Fibroblast of upper back skin (primary cell): ENCODE measurements around the gene DEAF1.

Experiments
- DNase-seq: peaks from one replicate; pipeline ENCODE4 v3.0.0-alpha.2; 2013

Gene DEAF1

GRCh38 chr11:721247-721740 lies 26.3 kb upstream of the DEAF1 start:
- no peak for DNase-seq

- DNase-seq, result no peak
Measured at GRCh38 chr11:720642-721246, 25.7 kb upstream of the DEAF1 start.

DNA sequence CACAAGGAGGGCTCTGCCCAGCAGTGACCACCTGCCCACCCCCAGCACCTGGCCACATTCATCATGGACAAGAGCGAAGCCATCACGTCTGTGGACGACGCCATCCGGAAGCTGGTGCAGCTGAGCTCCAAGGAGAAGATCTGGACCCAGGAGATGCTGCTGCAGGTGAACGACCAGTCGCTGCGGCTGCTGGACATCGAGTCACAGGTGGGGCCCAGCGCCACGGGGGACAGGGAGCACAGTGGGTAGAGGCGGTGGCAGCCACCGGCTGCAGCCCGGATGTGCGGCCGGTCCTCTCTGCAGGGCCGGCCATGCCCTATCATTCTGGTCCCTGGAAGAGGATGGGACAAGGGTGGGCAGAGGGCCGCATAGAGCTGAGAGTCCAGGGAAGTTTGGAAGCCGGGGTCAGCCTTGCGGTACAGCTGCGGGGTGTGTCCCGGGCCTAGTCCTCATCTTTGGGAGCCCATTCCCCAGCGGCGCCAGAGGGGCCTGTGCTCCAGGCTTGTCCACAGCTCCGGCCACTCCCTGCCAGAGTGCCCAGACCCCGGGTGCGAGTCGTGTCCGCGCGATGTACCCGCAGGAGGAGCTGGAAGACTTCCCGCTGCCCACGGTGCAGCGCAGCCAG lies 25.1 kb upstream of the DEAF1 start:
- no peak for DNase-seq

DNA sequence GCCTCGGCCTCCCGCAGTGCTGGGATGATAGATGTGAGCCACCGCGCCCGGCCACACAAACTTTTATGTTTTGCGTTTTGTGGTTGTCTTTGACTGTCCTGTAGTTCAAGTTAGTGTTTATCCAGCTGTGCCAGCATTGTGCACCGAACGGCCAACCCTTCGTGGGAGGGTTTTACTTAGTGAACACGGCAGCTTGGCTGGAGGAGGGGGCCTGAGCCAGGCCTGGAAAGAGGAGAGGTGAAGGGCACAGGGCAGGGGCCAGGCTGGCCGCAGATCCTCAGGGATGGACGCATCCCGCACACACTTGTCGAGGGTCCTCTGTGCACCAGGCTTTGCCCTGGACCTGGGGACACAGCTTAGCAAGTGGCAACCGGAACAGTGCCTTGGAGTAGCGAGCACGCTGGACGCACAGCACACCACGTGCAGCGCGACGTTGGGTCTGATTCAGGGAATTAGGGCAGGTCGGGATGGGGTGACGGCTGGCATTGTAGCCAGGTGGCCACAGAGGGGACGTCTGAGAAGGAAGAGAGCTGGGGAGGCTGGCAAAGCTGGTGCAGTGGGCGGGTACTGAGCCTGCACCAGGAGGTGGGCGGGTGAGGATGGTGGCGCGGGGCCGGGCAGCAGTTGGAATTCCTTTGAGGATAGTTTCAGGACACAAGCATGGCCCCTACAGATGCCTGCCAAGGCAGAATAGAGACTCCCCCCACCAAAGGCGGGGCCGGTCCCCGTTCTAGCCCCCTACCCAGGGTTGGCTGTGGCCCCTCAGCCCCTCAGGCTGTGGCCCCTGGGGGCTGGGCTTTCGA lies 24.4 kb upstream of the DEAF1 start:
- DNase-seq, result no peak

GRCh38 chr11:714436-714835 lies 19.4 kb upstream of the DEAF1 start:
- DNase-seq, result no peak

- DNase-seq, result no peak
Measured at GRCh38 chr11:709109-709997, 14.3 kb upstream of the DEAF1 start.

DNA sequence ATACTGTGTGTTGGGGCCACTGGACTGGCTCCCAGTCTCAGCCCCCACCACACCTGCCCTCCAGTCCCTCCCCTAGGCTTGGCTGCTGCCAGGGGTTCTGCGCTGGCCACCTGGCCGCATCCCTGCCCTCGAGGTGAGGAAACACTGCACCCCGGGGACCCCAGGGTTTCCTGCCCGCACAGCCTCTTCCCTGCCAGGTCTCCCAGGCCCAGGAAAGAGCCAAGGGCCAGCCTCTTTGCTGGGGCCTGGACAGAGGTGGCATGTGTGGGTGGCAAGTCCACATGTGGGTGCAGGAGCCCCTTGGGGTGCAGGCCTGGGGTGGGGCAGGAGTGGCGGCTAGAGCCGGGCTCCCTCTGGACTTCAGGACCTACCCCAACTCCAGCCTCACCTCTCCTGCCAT lies 13.5 kb upstream of the DEAF1 start:
- no peak for DNase-seq

DNA sequence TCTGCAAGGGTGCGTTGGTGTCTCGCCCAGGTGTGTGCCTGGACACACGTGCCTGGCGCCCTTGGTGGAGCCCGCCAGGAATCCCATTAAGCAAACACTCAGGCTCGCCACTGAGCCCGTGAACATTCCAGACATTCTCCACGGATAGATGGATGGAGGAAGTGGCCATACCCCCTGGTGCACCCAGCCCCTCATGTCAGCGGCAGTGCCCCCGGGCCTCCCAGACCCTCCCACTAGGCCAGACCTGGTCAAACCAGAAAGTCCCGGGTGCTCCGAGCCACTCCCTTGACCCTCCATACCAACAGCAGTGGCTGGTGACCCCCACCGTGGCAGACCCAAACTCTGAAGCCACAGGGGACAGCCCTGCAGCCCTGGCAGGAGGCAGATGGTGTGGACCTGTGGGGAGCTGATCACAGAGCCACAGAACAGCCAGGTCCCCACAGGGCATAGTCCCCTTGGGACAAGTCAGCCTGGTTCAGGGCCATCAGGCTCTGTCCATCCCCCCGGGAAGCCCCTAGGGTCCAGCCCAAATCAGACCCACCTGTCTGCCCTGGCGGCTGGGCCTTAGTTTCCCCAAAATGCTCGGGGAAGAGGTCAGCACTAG lies 12.9 kb upstream of the DEAF1 start:
- DNase-seq, result peak; percentile 29

GRCh38 chr11:706957-707816 lies 12.2 kb upstream of the DEAF1 start:
- DNase-seq, result peak; percentile 26

DNA sequence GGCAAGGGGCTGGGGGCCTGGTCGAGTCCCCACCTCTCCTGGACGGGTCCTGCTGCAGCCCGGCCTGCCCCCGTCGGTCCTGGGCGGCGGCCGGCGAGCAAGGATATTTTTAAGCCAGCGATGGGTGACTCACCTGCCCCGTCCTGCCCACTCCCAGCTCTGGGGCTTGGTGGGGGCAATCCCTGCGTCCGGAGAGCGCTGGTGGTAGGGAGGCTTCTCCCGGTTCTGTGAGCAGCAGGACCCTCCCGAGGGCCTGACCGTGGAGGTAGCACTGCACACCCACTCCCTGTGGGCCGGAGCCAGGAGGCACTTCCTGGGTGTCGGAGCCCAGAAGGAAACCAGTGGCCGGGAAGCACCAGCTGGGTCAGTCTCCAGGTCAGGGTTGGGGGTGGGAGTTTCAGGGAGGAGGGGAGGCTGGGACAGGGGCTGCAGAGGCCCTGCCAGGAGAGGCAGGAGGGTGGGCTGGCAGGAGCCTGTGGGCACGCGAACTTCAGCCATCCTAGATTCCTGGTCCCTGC lies 11.5 kb upstream of the DEAF1 start:
- DNase-seq, result peak; percentile 29

- DNase-seq, result no peak
Measured at GRCh38 chr11:705646-706438, 10.8 kb upstream of the DEAF1 start, which contains the start of gene EPS8L2. TSS of gene EPS8L2 (plus strand) at chr11:706231. CDS start at chr11:709408, 3,177 bp downstream.

DNA sequence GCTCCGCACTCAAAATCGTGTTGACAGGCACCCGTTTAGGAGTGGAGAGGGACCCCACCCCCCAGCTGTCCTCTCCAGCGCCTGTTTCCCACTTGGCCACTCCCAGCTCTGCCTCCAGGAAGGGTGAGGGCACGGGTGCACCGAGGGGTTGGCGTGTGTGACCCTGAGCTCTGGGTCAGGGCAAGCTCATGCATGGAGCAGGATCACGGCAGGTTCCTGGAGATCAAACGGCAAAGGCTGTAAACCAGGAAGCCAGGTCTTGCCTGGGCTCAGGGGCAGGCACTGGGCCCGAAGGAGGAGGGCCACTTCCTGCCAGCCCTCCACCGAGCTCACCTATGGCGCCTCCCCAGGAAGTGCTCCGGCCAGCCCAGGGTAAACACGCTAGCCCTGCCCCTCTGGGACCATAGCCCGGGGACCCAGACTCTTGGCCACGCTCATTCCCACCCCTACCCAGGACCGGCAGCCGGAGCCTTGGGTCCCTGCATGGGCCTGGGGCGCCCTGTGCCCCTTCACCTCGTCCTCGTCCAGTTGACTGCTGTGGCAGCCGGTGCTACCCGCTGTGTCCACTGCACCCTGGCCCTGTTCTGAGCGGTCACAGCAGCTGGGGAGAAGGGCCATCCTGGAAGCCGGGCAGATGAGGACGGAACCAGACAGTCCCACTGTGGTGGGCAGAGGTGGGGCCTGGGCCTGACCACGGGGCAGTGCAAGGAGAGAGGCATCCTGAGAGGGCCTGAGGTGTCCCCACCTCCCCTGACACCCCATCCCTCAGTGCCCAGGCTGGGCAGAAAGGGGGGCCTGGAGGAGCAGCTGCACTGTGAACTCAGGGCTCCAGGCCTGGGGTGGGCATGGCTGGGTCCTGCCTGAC lies 10.0 kb upstream of the DEAF1 start:
- no peak for DNase-seq

DNA sequence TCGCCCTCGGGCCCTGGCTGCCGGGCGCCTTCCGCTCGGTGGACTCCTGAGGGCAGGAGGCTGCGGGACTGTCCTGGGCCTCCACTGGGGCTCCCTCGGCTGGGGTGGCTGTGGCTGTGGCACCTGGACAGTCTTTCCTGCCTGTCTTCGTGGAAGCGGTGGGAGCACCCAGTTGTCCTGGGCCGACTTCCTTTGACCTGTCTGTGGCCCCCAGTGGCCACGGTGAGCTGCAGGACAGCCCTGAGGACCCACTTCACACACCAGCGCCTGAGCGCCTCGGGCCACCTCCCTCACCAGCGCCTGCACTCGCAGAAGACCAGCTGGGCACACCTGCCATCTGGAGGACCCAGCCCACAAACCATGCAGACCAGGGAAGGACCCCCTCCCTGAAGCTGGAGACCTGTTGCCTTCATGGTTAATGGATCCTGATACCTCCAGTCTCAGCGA lies 9.2 kb upstream of the DEAF1 start:
- DNase-seq, result no peak

DNA sequence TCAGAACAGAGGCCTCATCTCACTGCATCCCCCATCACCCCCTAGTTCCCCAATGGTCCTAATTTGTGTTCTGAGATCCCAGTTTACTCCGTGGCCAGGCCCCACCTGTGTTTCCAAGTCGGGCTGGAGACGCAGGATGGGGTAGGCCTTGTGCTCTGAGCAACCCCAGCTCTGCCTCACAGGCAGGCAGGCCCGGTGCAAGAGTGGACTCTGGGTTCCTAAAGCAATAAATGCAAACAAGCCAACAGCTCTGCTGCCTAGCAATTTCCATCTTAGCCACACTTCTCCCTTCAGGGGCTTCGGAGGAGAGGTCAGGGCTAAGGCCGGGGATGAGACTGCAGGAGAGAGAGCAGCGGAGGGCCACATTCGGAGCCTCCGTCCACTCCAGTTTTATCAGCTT lies 8.5 kb upstream of the DEAF1 start:
- DNase-seq, result no peak

GRCh38 chr11:702462-703461 lies 7.7 kb upstream of the DEAF1 start:
- no peak for DNase-seq

DNA sequence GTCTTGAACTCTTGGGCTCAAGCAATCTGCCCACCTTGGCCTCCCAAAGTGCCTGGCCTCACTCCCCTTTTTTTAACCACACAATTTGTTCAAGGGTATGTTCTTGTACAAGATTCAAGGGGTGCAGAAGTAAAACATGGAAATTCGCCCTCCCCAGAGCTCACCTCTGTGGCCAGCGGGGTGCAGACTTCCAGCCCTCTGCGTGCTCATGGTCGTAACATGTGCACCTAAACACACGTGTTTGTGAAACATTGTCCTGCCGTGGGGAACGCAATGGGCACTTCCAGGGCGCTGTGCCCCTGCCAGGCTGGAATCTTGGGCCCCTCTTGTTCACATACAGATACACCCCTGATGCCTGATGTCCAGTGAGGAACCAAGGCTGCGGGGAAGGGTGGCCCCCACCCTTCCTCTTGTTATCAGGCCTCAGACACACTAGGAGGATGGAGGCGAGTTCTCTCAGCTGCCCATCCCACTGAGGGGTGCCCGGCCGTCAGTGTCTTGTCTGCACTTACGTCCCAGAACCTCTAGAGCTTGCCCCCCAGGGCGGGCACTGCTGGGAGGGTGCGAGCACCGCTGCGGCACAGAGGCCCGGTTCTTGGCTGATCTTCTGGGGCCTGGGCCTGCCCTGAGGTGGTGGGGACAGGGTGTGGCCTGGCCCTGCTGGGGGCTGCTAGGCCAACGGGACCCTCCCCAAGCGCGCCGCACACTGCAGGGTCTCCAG lies 6.9 kb upstream of the DEAF1 start:
- DNase-seq, result no peak

DNA sequence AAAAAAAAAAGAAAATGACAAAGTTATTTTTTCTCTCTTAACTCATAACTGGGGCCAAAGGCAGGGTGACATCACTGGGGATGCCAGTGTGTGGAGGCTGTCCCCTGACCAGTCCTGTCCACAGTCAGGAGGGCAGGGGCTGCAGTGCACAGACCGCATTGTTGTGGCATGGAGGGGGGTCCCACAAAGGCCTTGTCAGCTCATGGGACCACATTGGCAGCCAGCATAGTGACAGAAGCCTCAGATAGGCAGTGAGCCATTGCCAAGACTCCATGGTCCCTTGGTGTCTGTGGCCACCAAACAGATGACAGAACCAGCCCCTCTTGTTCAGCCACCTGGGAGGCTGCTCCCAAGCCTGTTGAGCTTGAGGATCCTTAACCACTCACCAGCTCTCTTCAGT lies 4.7 kb upstream of the DEAF1 start:
- no peak for DNase-seq
